Kidney (tissue), 14 donors: Measurements from ENCODE around the gene ATXN1L. TPM values are rescaled to one million over a fixed set of nuclear protein-coding genes. Genes with fewer than 3 reads are reported as not detected.
"Not testable (repeated sequence)": the region's sequence is repeated elsewhere in the genome, so short reads cannot be mapped to it uniquely, and the experiment has no call there.

ENCODE experiments used
- DNase-seq, 5 donors: peaks; one replicate each; pipeline ENCODE4 v3.0.0-alpha.2; 2013 to 2020
- FAIRE-seq: peaks from 2 replicates; lab custom pipeline; 2012; peaks lifted over from hg19 to GRCh38; lab: Jason Lieb, UNC
- H3K27ac ChIP-seq, 2 donors: one replicate each; pipeline ENCODE4 v1.7.0; 2013; ENCODE audit warnings: low read depth in 2 of 2, low read length in 2 of 2, inconsistent platforms in 1 of 2
- H3K27me3 ChIP-seq: one replicate; pipeline ENCODE4 v1.7.1; 2013; ENCODE audit warnings: low read length, inconsistent platforms; ENCODE audit not compliant: control insufficient read depth, insufficient read depth
- H3K36me3 ChIP-seq, 3 donors: one replicate each; pipeline versions ENCODE4 v1.7.0 to v1.7.1; 2013; ENCODE audit warnings: low read length in 3 of 3, control low read depth in 1 of 3, inconsistent platforms in 1 of 3; ENCODE audit not compliant: insufficient read depth in 3 of 3, control insufficient read depth in 2 of 3
- H3K4me1 ChIP-seq, 3 donors: one replicate each; pipeline versions ENCODE4 v1.7.0 to v1.7.1; 2013; ENCODE audit warnings: low read length in 3 of 3, inconsistent platforms in 1 of 3, low read depth in 1 of 3; ENCODE audit not compliant: control insufficient read depth in 2 of 3, insufficient read depth in 2 of 3
- H3K4me3 ChIP-seq, 3 donors: one replicate each; pipeline versions ENCODE4 v1.7.0 to v1.8.1; 2013; ENCODE audit warnings: low read length in 3 of 3, control low read depth in 1 of 3, inconsistent platforms in 1 of 3
- H3K9ac ChIP-seq, 3 donors: one replicate each; pipeline versions ENCODE4 v1.7.0 to v1.7.1; 2013; ENCODE audit warnings: low read length in 3 of 3, control low read depth in 1 of 3, inconsistent platforms in 1 of 3
- H3K9me3 ChIP-seq, 3 donors: one replicate each; pipeline versions ENCODE4 v1.7.0 to v1.7.1; 2013; ENCODE audit warnings: low read length in 3 of 3, control low read depth in 1 of 3, inconsistent platforms in 1 of 3; ENCODE audit not compliant: control insufficient read depth in 2 of 3, insufficient read depth in 1 of 3
- intact Hi-C: fragments of 100-400 bp; cut with DNase I; formaldehyde crosslinking; loops from one replicate; pipeline ENCODE4 v1.11.1; 2022
- polyA plus RNA-seq: library from polyadenylated mRNA; stranded (reverse); fragments of 350-450 nt; fragmentation: Illumina TruSeq; extraction: RNeasy Lipid Tissue Mini Kit (QIAGEN cat#74804); gene quantifications from one replicate; pipeline ENCODE4 v1.2.3, GENCODE V29; 2014; ENCODE audit warnings: low read depth, low replicate concordance; ENCODE audit not compliant: insufficient read depth
- total RNA-seq: library from RNA; stranded (reverse); fragmentation: NEBNext Ultra II Directional; extraction: Animal tissue kit (Norgen Biotek cat#: 25700); gene quantifications from one replicate; pipeline ENCODE4 v1.2.1, GENCODE V29; 2021
- TF ChIP-seq, protein P1 (sequence below): IDR thresholded peaks from 3 replicates; pipeline ENCODE4 v1.5.1; 2012; ENCODE audit warnings: mild to moderate bottlenecking, moderate library complexity, borderline replicate concordance; ENCODE audit not compliant: insufficient read depth; ENCODE audit errors: extremely low read depth
- donor health status: control.
- donor health status: control.
- donor health status: control.
- donor health status: control.
- donor health status: control.
- donor health status: DM: yes; HTN: yes; CAD: no.
- donor health status: Normal renal cell carcinoma (clear cell type).

ATXN1L gene
- total and polyA plus RNA-seq, 2 donors from 2014 or later: 7.4 to 37.5 TPM

DNA sequence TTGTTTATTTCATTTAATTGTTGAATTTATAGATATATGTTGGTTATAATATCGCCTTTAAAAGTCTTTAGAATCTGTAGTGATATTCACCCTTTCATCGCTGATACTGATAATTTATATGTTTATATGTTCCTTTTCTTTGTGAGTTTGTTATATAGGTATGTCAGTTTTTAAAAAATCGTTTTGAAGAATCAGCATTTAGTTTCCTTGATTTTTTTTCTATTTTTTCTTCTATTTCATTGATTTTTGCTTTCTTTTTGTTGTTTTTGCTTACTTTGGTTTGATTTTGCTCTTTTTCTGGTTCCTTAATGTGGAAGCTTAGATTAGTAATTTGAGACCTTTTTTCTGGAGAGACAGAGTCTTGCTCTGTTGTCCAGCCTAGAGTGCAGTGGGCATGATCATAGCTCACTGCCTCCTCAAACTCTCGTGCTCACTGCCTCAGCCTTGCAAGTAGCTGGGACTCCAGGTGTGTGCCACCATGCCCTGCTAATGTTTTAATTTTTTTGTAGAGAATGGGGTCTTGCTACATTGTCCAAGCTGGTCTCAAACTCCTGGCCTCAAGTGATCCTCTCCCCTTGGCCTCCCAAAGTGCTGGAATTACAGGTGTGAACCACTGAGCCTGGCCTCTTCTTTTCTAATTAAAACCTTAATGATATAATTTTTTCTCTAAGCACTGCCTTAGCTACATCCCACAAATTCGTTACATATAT, 57.0 kb downstream of the ATXN1L start:
- H3K4me1 ChIP-seq: peaks cover 0 to 2% (median 0%) of the 10 kb centered on the region in 3 donors
- H3K36me3 ChIP-seq: no peaks in the 10 kb centered on the region
- no peak for FAIRE-seq

DNA sequence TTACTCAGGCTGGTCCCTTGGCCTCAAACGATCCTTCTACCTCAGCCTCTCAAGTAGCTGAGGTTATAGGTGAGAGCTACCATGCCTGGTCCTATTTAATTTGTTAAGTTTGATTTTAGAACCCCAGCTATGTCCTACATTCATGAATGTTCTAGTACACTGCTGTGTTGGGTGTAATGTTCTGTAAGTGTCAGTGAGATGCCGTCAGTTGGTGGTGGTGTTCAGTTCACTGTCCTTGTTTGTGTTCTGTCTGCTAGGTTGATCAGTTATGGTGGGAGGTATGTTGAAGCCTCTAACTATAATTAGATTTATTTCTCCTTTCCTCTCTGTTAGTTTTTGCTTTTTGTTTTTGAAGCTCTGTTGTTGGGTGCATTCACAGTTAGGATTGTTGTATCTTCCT, 57.8 kb downstream of the ATXN1L start:
- Histone ChIP-seq H3K9me3 (no peaks in the 10 kb centered on the region), H3K4me3 (no peak overlapping the region), H3K27me3 (no peaks in the 10 kb centered on the region), H3K36me3 (no peaks in the 10 kb centered on the region), H3K4me1 (peaks cover 0 to 2% (median 0%) of the 10 kb centered on the region in 3 donors), H3K27ac (no peak overlapping the region), H3K9ac (no peak overlapping the region)
- DNase-seq (no peak), FAIRE-seq (no peak)
- TF ChIP-seq, protein P1, sequence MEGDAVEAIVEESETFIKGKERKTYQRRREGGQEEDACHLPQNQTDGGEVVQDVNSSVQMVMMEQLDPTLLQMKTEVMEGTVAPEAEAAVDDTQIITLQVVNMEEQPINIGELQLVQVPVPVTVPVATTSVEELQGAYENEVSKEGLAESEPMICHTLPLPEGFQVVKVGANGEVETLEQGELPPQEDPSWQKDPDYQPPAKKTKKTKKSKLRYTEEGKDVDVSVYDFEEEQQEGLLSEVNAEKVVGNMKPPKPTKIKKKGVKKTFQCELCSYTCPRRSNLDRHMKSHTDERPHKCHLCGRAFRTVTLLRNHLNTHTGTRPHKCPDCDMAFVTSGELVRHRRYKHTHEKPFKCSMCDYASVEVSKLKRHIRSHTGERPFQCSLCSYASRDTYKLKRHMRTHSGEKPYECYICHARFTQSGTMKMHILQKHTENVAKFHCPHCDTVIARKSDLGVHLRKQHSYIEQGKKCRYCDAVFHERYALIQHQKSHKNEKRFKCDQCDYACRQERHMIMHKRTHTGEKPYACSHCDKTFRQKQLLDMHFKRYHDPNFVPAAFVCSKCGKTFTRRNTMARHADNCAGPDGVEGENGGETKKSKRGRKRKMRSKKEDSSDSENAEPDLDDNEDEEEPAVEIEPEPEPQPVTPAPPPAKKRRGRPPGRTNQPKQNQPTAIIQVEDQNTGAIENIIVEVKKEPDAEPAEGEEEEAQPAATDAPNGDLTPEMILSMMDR: no peak
- intact Hi-C loops: no loop called here

More for the DNA sequence above, 57.0 kb downstream of the ATXN1L start:
- H3K27ac ChIP-seq: no peak overlapping the region
- no peaks in the 10 kb centered on the region for H3K27me3 ChIP-seq
- TF ChIP-seq, protein P1: no peak
- DNase-seq: no peak
- H3K9ac ChIP-seq: no peak overlapping the region
- no peak overlapping the region for H3K4me3 ChIP-seq
- intact Hi-C loops: no loop called here
- H3K9me3 ChIP-seq: no peaks in the 10 kb centered on the region

GRCh38 chr16:71904239-71904638, 58.5 kb downstream of the ATXN1L start:
- Histone ChIP-seq H3K4me3 (no peak overlapping the region), H3K27me3 (no peaks in the 10 kb centered on the region), H3K36me3 (no peaks in the 10 kb centered on the region), H3K9me3 (no peaks in the 10 kb centered on the region), H3K27ac (no peak overlapping the region), H3K9ac (no peak overlapping the region), H3K4me1 (peaks cover 0 to 2% (median 0%) of the 10 kb centered on the region in 3 donors)
- intact Hi-C loops: no loop called here
- DNase-seq (no peak), FAIRE-seq (no peak)
- TF ChIP-seq, protein P1: no peak

DNA sequence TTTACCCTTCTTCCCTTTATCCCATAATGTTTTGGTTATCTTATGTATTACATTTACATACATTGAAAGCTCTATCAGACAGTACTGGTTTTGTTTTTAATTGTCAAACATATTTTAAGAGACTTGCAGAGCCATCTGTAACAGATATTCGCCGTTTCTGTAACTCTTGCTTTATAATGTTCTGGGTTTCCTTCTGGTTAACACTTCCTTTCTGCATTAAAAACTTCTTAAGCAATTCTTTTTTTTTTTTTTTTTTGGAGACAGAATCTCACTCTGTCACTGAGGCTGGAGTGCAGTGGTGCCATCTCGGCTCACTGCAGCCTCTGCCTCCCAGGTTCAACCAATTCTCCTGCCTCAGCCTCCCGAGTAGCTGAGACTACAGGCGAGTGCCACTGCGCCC, 60.0 kb downstream of the ATXN1L start:
- intact Hi-C loops, FAIRE-seq, H3K27me3 ChIP-seq, DNase-seq, H3K4me3 ChIP-seq, H3K9ac ChIP-seq, H3K9me3 ChIP-seq, H3K27ac ChIP-seq, H3K36me3 ChIP-seq, H3K4me1 ChIP-seq: not testable (repeated sequence)

Other genes with a start within 250 kb of the ATXN1L start
- gene MARVELD3, start 219.8 kb upstream of the ATXN1L start, total RNA-seq: 10.3 TPM
- 10.6 TPM for gene MARVELD3, start 219.8 kb upstream of the ATXN1L start, polyA plus RNA-seq
- gene PHLPP2, start 121.3 kb upstream of the ATXN1L start, total RNA-seq: 7.1 TPM
- 2.8 TPM for gene PHLPP2, start 121.3 kb upstream of the ATXN1L start, polyA plus RNA-seq
- gene AP1G1, start 37.1 kb upstream of the ATXN1L start, total RNA-seq: 111 TPM
- 28.0 TPM for gene AP1G1, start 37.1 kb upstream of the ATXN1L start, polyA plus RNA-seq
- gene ZNF821, start 38.2 kb downstream of the ATXN1L start, total RNA-seq: 7.1 TPM
- gene ZNF821, start 38.2 kb downstream of the ATXN1L start, polyA plus RNA-seq: 10.0 TPM
- 220 TPM for gene IST1, start 49.6 kb downstream of the ATXN1L start, total RNA-seq
- 138 TPM for gene IST1, start 49.6 kb downstream of the ATXN1L start, polyA plus RNA-seq
- 0.31 TPM for gene PKD1L3, start 154.4 kb downstream of the ATXN1L start, total RNA-seq
- gene PKD1L3, start 154.4 kb downstream of the ATXN1L start, polyA plus RNA-seq: not detected
- 10.7 TPM for gene DHODH, start 162.8 kb downstream of the ATXN1L start, total RNA-seq
- 8.9 TPM for gene DHODH, start 162.8 kb downstream of the ATXN1L start, polyA plus RNA-seq
- gene HP, start 208.5 kb downstream of the ATXN1L start, total RNA-seq: 41.4 TPM
- gene HP, start 208.5 kb downstream of the ATXN1L start, polyA plus RNA-seq: 73.9 TPM
- gene HPR, start 217.2 kb downstream of the ATXN1L start, total RNA-seq: 0.79 TPM
- gene HPR, start 217.2 kb downstream of the ATXN1L start, polyA plus RNA-seq: 6.3 TPM
- gene TXNL4B, start 247.6 kb downstream of the ATXN1L start, total RNA-seq: 16.1 TPM
- 11.9 TPM for gene TXNL4B, start 247.6 kb downstream of the ATXN1L start, polyA plus RNA-seq
- gene DHX38, start 247.9 kb downstream of the ATXN1L start, total RNA-seq: 60.9 TPM
- gene DHX38, start 247.9 kb downstream of the ATXN1L start, polyA plus RNA-seq: 23.3 TPM